MM.1S (cell line): ENCODE data around the gene DOK1.

Experiments used
- DNase-seq: peaks from one replicate; pipeline ENCODE4 v3.0.0-alpha.2; 2015
- H2AFZ ChIP-seq: fragments of 300-600 bp; sonication (generic); 2 replicates; pipeline ENCODE4 v1.6.0; 2016; ENCODE audit warnings: antibody characterized with exemption, low read length
- H3F3A ChIP-seq: fragments of 300-600 bp; sonication (generic); 2 replicates; pipeline ENCODE4 v1.6.1; 2016; ENCODE audit warnings: mild to moderate bottlenecking, antibody characterized with exemption, low read length, moderate library complexity, mixed read lengths; ENCODE audit not compliant: insufficient read depth
- H3K27ac ChIP-seq: fragments of 300-600 bp; sonication (generic); 2 replicates; pipeline ENCODE4 v1.5.1; 2016; ENCODE audit warnings: mild to moderate bottlenecking, low read length
- H3K27me3 ChIP-seq: fragments of 300-600 bp; sonication (generic); replicated peaks from 2 replicates; pipeline ENCODE4 v1.6.0; 2016; ENCODE audit warnings: low read length; ENCODE audit not compliant: insufficient read depth
- H3K36me3 ChIP-seq: fragments of 300-600 bp; sonication (generic); replicated peaks from 2 replicates; pipeline ENCODE4 v1.6.1; 2016; ENCODE audit warnings: mild to moderate bottlenecking, low read length, mixed read lengths; ENCODE audit not compliant: insufficient read depth
- H3K4me1 ChIP-seq: fragments of 300-600 bp; sonication (generic); 2 replicates; pipeline ENCODE4 v1.6.1; 2016; ENCODE audit warnings: low read length, mixed read lengths
- H3K4me2 ChIP-seq: fragments of 300-600 bp; sonication (generic); 2 replicates; pipeline ENCODE4 v1.6.0; 2016; ENCODE audit warnings: low read depth, low read length
- H3K4me3 ChIP-seq: fragments of 300-600 bp; sonication (generic); 2 replicates; pipeline ENCODE4 v1.5.1; 2016; ENCODE audit warnings: low read length, mixed read lengths
- H3K79me2 ChIP-seq: fragments of 300-600 bp; sonication (generic); 2 replicates; pipeline ENCODE4 v1.6.1; 2016; ENCODE audit warnings: mixed run types, low read length, mixed read lengths
- H3K9ac ChIP-seq: fragments of 300-600 bp; sonication (generic); 2 replicates; pipeline ENCODE4 v1.6.1; 2016; ENCODE audit warnings: low read length, mixed read lengths
- H3K9me2 ChIP-seq: fragments of 300-600 bp; sonication (generic); replicated peaks from 2 replicates; pipeline ENCODE4 v1.6.1; 2016; ENCODE audit warnings: mild to moderate bottlenecking, low read length, mixed read lengths; ENCODE audit not compliant: insufficient read depth
- H3K9me3 ChIP-seq: fragments of 300-600 bp; sonication (generic); replicated peaks from 2 replicates; pipeline ENCODE4 v1.6.1; 2016; ENCODE audit warnings: mild to moderate bottlenecking, low read length, mixed read lengths; ENCODE audit not compliant: insufficient read depth
- H4K20me1 ChIP-seq: fragments of 300-600 bp; sonication (generic); 2 replicates; pipeline ENCODE4 v1.6.1; 2016; ENCODE audit warnings: mild to moderate bottlenecking, low read length, moderate library complexity, mixed read lengths; ENCODE audit not compliant: insufficient read depth
- CTCF ChIP-seq: fragments of 300-600 bp; sonication (generic); IDR thresholded peaks from 2 replicates; pipeline ENCODE4 v1.5.1; 2016; ENCODE audit warnings: antibody characterized with exemption, low read length, mixed read lengths
- EZH2 ChIP-seq: fragments of 300-600 bp; sonication (generic); optimal IDR thresholded peaks from 2 replicates; pipeline ENCODE3; 2017; ENCODE audit warnings: low read depth, mild to moderate bottlenecking, antibody characterized with exemption, low read length, mixed read lengths
- EZH2phosphoT487 ChIP-seq: fragments of 300-600 bp; sonication (generic); IDR thresholded peaks from 2 replicates; pipeline ENCODE4 v1.6.1; 2018; ENCODE audit warnings: antibody characterized with exemption, low read length

DOK1 gene

GRCh38 chr2:74531666-74532065 lies 22.9 kb upstream of the DOK1 start:
- Histone ChIP-seq H3K4me2 (no peak overlapping the region), H3F3A (peaks cover 9% of the 10 kb centered on the region; the same call in 1 of the 2 replicates), H3K9me3 (no peaks in the 10 kb centered on the region), H3K4me3 (no peak overlapping the region), H3K4me1 (peaks cover 14% of the 10 kb centered on the region), H3K27me3 (0 out of 2 replicates have a peak, but pooled peaks cover under 1% of the 10 kb centered on the region), H3K9ac (no peak overlapping the region), H3K79me2 (peaks cover 42% of the 10 kb centered on the region), H4K20me1 (no peaks in the 10 kb centered on the region), H2AFZ (no peak overlapping the region), H3K9me2 (no peaks in the 10 kb centered on the region), H3K36me3 (peaks cover 7% of the 10 kb centered on the region), H3K27ac (no peak overlapping the region)
- TF ChIP-seq EZH2phosphoT487 (no peak), EZH2 (no peak), CTCF (no peak)
- DNase-seq = no peak

GRCh38 chr2:74532222-74532621 lies 22.3 kb upstream of the DOK1 start:
- Histone ChIP-seq H3K9me2 (no peaks in the 10 kb centered on the region), H3K79me2 (peaks cover 40% of the 10 kb centered on the region), H3K9me3 (no peaks in the 10 kb centered on the region), H3K36me3 (peaks cover 2% of the 10 kb centered on the region; the same call in 1 of the 2 replicates), H2AFZ (no peak overlapping the region), H3K9ac (no peak overlapping the region), H4K20me1 (no peaks in the 10 kb centered on the region), H3K4me2 (no peak overlapping the region), H3K27ac (no peak overlapping the region), H3K27me3 (0 out of 2 replicates have a peak, but pooled peaks cover 6% of the 10 kb centered on the region), H3F3A (peaks cover 5% of the 10 kb centered on the region; the same call in 1 of the 2 replicates), H3K4me1 (peaks cover 14% of the 10 kb centered on the region), H3K4me3 (no peak overlapping the region)
- TF ChIP-seq EZH2 (no peak), EZH2phosphoT487 (no peak), CTCF (peak; percentile 44)
- peak; percentile 51 for DNase-seq

DNA sequence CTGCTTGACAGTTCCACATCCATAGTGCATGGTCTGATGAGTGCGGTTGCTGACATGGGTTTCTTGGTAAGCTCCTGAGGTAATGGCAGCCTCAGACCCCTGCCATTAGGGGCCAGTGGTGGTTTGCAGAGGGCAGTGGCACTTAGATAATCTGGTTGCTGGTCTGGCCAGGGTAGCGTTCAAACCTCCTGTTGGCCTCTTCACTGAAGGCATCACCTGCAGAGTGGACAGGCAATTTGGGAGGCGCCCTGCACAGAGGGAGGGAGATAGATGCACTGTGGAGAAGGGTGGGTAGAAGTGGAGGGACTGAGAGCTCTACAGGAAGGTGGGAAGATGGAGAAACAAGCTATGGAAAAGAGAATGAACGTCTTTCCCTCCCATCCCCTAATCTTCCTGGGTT lies 21.1 kb upstream of the DOK1 start:
- no peaks in the 10 kb centered on the region for H3K9me2 ChIP-seq
- peaks cover 12% of the 10 kb centered on the region; the same call in 1 of the 2 replicates for H3K27me3 ChIP-seq
- no peak overlapping the region for H3K27ac ChIP-seq
- DNase-seq = no peak
- H3K4me3 ChIP-seq = no peak overlapping the region
- H3K36me3 ChIP-seq = no peaks in the 10 kb centered on the region
- no peak overlapping the region for H3K9ac ChIP-seq
- H3K4me1 ChIP-seq = peaks cover 6% of the 10 kb centered on the region
- no peak overlapping the region for H2AFZ ChIP-seq
- H3F3A ChIP-seq = peaks cover 2% of the 10 kb centered on the region; the same call in 1 of the 2 replicates
- H3K4me2 ChIP-seq = no peak overlapping the region
- H3K9me3 ChIP-seq = no peaks in the 10 kb centered on the region
- no peaks in the 10 kb centered on the region for H4K20me1 ChIP-seq
- no peak for TF ChIP-seq EZH2
- TF ChIP-seq CTCF = no peak
- no peak for TF ChIP-seq EZH2phosphoT487
- peaks cover 28% of the 10 kb centered on the region for H3K79me2 ChIP-seq
